GM12892 (cell line): ENCODE measurements around the gene COMMD7.

ENCODE experiments used
- DNase-seq: peaks from one replicate; pipeline ENCODE4 v3.0.0; 2011; ENCODE audit not compliant: insufficient read length
- FAIRE-seq: peaks from 2 replicates; lab custom pipeline; 2011; peaks lifted over from hg19 to GRCh38; lab: Jason Lieb, UNC
- POLR2A ChIP-seq: IDR thresholded peaks from 2 replicates; pipeline ENCODE4 v1.6.1; 2011; ENCODE audit warnings: low read depth, low read length, control low read depth
- POLR2AphosphoS5 ChIP-seq: IDR thresholded peaks from 2 replicates; pipeline ENCODE4 v1.6.1; 2011; ENCODE audit warnings: low read depth, low read length, control low read depth
- TAF1 ChIP-seq: IDR thresholded peaks from 2 replicates; pipeline ENCODE4 v1.6.1; 2011; ENCODE audit warnings: low read depth, mild to moderate bottlenecking, control low read depth, low read length, borderline replicate concordance

COMMD7 gene

DNA sequence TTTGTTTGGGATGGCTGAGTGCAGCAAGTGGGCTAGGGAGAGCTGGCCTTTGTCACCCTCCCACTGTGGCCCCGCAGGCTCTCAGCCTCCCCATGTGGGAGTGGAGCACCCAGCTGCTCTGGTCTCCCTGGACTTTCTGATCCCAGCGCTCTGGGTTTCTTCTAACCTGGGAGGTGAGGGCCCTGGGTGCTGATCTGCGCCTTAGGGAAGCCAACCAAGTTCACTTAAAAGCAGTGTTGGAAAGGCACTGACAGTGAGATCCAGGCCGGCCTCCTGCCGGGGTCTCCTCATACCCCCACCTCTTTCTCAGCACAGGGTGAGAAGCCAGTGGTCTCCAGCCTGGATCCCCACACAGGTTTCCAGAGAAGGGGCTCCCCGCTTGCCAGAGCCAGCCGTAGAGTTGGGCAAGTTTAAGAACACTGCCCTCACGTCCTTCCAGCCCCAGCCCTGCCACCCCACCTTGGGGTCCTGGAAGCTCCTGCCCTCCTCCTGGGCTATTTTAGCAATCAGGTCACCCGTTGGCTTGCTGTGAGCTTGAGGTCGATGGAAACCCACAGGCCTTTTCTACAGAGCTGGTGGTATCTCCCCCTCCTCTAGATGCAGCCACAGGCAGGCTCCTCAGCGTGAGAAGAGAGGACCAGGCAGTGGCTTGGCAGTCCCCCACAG, 79.1 kb downstream of the COMMD7 start:
- no peak for FAIRE-seq
- TF ChIP-seq POLR2A: no peak
- no peak for TF ChIP-seq POLR2AphosphoS5
- no peak for TF ChIP-seq TAF1
- no peak for DNase-seq

DNA sequence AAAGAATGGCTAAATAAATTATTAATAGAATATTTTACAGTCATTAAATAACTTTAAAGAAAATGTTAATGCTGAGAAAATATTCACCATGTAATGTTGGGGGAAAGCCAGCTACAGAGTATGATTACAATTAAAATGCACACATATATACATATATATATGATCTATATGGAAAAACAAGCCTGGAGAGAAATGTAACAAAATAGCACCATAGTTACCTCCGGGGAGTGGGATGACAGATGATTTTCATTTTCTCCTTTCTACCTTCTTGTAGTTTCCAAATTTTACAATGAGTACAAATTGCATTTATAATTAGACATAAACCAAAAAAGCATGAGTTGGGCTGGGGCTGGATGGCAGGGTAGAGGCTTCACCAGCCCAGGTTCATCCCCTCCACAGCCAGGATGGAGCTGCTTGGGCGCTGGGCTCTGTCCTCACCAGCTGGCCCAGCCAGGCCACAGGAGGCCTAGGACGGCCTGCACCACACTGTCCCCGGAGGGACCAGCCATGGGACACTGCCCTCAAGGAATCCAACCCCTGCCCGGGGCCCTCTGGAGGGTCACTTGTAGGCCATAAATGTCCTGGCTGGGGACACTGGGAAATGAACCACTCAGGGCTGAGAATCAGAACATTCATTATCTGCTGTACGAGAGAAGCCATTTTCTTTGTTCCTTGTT, 79.8 kb downstream of the COMMD7 start:
- FAIRE-seq (no peak), DNase-seq (no peak)
- TF ChIP-seq POLR2AphosphoS5: no peak
- no peak for TF ChIP-seq TAF1
- no peak for TF ChIP-seq POLR2A

GRCh38 chr20:32661820-32662528, 81.3 kb downstream of the COMMD7 start:
- no peak for FAIRE-seq
- TF ChIP-seq TAF1 (no peak), POLR2AphosphoS5 (no peak), POLR2A (no peak)
- no peak for DNase-seq

- DNase-seq: no peak
- no peak for FAIRE-seq
- no peak for TF ChIP-seq TAF1
- no peak for TF ChIP-seq POLR2A
- TF ChIP-seq POLR2AphosphoS5: no peak
These were observed 82.6 kb downstream of the COMMD7 start for GRCh38 chr20:32660661-32661060.

DNA sequence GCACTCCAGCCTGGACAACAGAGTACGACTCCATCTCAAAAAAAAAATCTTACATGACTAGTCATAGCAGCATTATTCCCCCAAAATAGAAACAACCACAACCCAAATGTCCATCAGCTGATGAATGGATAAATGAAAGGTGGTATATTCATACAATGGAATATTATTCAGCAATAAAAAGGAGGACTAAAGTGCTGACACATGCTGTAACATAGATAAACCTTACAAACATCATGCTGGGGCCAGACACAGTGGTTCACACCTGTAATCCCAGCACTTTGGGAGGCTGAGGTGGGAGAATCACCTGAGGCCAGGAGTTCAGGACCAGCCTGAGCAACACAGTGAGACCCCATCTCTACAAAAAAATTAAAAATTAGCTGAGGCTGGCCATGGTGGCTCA, 86.4 kb downstream of the COMMD7 start:
- no peak for FAIRE-seq

GRCh38 chr20:32655903-32656512, 87.3 kb downstream of the COMMD7 start:
- FAIRE-seq (no peak), DNase-seq (no peak)
- TF ChIP-seq POLR2A (no peak), POLR2AphosphoS5 (no peak), TAF1 (no peak)

More for the DNA sequence above, 86.4 kb downstream of the COMMD7 start:
- DNase-seq: no peak
- TF ChIP-seq TAF1 (no peak), POLR2A (no peak), POLR2AphosphoS5 (no peak)

GRCh38 chr20:32652739-32653526, 90.3 kb downstream of the COMMD7 start:
- TF ChIP-seq TAF1: no peak
- no peak for TF ChIP-seq POLR2A
- no peak for TF ChIP-seq POLR2AphosphoS5
- FAIRE-seq (peak; percentile 82), DNase-seq (peak; percentile 85)
